Loucy (cell line): ENCODE data around the gene OR6C65.

ENCODE experiments used
- EZH2phosphoT487 ChIP-seq: fragments of 200-600 bp; IDR thresholded peaks from 2 replicates; pipeline ENCODE4 v1.6.1; 2018; ENCODE audit warnings: antibody characterized with exemption, mild to moderate bottlenecking, moderate library complexity, borderline replicate concordance
- TF ChIP-seq, protein P1 (sequence below): fragments of 200-600 bp; sonication (generic); conservative IDR thresholded peaks from 2 replicates; pipeline ENCODE4 v1.5.1; 2014; ENCODE audit warnings: mild to moderate bottlenecking, antibody characterized with exemption, low read length

DNA sequence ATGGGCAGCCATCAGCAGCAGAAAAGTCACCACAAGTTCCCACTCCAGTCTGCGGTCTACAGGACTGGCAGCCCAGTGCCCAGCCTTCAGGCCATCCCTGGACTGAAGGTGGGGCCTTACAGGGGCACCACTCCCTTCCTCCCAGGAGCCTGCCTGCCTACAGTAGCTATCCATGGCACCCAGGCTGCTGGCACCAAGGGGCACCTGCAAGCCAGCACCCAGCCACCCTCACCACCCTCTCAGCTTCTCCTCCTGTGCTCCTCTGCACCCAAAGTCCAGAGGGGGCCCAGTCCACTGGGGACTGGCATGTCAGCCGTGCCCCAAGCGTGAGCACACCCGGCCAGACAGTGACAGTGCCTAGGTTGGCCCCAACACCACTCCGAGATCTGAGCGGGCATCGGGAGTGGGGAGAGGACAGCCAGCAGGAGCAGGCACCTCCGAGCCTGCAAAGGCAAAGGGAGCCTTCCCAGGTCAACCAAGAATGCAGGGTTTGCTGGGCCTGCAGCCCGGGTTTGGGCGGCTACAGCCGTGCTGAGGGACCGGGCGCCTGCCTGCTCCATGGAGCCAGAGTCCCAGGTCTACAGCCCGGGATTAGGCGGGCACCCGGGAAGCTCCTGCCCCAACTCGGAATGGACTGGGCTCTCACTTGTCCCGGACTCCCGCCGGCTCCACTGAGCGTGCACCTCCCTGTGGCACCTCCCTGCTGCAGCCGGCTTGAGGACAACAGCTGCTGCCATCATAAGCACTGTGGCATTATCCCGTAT lies 8.1 kb upstream of the OR6C65 start:
- TF ChIP-seq, protein P1, sequence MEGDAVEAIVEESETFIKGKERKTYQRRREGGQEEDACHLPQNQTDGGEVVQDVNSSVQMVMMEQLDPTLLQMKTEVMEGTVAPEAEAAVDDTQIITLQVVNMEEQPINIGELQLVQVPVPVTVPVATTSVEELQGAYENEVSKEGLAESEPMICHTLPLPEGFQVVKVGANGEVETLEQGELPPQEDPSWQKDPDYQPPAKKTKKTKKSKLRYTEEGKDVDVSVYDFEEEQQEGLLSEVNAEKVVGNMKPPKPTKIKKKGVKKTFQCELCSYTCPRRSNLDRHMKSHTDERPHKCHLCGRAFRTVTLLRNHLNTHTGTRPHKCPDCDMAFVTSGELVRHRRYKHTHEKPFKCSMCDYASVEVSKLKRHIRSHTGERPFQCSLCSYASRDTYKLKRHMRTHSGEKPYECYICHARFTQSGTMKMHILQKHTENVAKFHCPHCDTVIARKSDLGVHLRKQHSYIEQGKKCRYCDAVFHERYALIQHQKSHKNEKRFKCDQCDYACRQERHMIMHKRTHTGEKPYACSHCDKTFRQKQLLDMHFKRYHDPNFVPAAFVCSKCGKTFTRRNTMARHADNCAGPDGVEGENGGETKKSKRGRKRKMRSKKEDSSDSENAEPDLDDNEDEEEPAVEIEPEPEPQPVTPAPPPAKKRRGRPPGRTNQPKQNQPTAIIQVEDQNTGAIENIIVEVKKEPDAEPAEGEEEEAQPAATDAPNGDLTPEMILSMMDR, result no peak
- TF ChIP-seq EZH2phosphoT487, result no peak
